ENCODE results near the gene PEX14.

PEX14 gene

DNA sequence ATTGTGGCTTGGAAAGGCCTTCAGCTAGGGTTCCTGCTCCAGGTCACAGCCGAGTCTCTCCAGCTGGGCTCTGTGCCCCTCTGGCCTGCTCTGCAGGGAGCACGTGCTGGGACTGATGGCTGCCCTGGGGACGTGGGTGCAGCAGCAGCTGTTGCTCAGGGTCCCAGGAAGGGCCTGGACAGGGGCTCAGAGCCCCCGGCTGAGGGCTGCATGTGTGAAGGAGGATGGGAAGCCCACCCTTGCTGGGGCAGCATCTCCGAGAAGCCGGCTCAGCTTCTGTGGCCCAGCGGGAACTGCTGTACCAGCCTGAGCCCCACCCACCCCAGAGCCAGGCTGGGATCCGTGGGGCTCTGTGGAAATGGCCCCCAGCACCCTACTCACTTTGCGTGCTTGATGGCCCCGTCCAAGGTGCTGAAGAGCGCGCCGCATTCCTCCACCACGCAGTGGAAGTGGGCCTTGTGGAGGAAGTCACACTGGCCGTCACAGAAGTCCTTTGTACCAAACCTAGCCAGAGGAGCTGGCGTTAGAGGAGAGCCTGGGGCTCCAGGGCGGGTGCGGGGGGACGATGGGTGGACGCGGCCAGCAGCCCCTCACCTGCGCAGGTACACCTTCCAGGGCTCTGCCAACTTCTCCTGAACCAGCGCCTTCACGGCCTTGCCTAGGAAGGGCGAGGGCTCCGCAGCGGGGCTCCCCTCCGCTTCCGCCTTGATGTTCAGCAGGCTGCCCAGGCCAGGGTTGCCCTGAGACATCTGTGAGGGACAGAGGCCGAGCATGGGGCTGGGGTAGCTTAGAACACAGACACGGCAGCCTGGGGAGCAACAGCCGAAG lies 174.2 kb downstream of the PEX14 start:
- no peak for DNase-seq (ENCODE audit: low spot score)

- DNase-seq (ENCODE audit: low spot score) = no peak
These were observed 174.9 kb downstream of the PEX14 start for GRCh38 chr1:10649517-10650201.

DNA sequence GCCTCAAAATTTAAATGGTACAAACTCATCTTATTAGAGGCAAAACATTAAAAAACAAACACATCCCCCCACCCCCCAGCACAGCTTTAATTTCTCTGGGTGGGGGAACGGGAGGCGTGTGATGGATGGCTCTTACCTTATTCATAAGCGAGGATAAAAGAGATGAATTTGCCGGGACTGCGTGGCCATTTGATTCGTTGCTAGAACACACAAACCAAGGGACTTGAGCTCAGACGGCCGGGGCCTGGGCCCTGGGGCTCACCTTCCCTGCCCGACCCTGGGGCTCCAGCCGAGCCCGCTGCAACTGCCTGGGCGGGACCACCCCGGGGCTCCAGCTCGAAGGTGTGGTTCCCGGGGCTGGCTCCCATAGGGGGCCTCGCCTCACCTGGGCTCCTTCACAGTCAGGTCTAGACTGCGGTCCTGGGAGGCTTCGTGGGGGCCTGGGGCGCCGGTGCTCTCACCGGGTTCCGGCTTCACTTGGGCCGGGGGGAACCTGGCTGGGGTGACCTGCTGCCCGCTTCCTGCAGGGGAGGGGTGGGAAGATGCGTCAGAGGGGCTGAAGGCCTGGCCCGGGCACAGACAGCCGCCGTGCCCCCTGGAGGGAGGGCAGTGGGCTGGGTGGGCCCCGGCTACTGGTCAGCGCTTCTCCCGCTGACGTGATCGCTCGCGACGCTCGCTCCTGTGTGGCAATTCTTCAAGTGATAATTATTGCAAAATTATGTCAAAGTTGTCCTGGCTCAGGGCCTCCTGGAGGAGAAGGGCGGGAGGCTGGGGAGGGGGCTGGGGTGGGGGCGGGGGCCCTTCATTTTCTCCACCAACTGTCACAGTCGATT lies 176.0 kb downstream of the PEX14 start:
- no peak for DNase-seq (ENCODE audit: low spot score)

DNA sequence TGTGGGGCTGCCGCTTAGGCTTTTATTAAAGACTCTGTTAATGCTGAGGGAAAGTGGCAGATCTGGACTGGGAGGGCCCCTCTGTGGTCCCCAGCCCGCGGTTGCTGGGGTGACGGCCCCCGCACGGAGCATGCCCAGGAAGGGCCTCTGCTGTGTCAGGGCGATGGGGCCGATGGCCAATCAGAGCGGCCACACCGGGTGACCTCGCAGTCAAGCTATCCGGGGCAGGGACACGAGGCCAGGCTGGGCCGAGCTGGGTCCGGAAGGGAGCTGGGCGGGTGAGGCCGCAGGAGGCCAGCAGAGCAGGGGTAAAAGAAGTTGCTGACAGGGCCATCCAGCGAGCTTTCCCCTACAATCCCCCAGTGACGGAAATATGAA lies 176.6 kb downstream of the PEX14 start:
- DNase-seq (ENCODE audit: low spot score) = no peak

DNA sequence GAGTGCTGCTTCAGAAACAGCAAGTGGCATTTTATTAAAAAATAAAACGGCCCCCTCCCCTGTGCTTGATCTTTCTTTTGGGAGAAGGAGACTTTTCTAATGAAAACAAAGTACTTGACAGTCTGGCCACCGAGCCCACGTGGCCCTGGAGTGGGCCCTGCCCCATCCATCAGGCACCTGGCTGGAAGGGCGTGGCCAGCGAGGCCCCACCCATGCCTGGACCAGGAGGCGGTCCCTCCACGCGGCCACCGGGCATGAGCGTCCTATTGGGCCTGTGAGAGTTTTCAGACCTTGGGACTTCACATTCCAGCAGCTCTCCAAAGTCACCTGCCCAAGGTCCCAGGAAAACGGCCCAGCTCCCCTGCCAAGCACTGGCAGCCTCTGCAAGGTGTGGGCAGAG lies 177.0 kb downstream of the PEX14 start:
- DNase-seq (ENCODE audit: low spot score) = no peak

- DNase-seq (ENCODE audit: low spot score) = no peak
These were observed 177.9 kb downstream of the PEX14 start for GRCh38 chr1:10652626-10653025.

DNA sequence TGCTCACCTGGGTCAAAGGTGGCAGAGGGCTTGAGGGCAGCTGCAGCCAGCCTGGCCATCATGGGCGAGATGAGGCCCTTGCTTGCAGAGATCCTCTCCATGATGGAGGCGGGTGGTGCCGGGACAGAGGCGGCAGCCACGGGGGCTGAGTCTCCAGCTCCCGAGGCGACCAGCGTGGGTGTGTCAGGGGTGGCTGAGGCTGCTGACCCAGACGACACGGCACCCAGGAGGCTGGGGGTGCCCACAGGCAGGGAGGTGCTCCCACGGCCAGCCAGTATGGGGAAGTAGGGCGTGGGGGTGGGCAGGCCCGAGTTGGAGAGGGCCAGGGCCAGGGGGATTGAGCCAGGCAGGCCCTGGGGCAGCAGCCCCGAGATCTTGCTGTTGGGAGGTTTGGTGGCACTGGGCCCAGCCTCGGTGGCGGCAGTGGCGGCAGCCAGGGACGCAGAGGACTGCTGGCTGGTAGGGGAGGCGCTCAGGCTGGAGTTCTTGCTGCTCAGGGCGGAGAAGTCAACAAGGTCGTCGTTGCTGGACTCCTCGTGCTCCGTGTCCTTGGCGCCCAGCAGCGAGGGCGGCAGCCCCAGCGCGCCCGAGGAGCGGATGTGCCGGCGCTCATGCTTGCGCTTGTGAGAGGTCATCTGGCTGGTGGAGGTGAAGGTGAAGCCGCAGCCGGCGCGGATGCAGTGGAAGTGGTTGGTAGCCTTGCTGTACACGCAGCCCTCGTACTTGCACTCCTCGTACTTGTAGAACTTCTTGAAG lies 178.8 kb downstream of the PEX14 start:
- DNase-seq (ENCODE audit: low spot score) = no peak

DNA sequence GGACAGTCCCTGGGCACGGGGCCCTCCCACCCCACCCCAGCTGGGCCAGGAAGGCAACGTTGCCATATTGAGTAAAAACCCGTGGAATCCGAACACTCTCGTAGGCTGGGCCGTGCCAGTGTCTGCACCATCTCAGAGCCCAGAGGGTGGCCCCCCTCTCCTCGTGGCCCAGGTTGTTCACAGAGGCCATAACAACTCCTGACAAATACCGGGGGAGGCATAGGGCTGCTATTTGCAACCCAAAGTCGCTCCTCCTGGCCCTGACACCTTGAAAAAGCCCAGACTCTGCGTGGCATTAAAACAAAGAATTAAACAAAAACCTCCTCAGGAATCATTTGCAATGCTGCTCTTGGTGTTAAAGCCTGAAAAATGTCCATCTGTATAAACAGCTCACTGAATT lies 180.3 kb downstream of the PEX14 start:
- no peak for DNase-seq (ENCODE audit: low spot score)

DNA sequence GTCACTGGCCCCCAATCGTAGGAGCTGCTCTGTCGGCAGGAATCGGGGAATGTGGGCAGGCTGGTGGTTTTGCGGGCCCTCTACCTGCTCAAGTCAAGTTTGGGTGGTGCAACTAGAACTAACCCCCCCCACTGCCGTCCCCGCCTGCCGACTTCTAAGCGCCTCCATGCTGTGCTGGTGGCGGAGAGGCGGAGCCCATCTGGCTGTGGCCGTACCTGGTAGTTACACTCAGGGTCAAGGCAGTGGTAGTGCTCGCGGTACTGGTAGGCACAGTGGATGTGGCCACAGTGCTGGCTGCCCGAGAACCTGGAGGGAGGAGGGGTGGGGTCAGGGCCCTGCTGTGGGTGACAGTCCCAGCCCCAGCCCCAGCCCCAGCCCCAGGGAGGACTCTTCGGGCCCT lies 181.7 kb downstream of the PEX14 start:
- DNase-seq (ENCODE audit: low spot score) = no peak

GRCh38 chr1:10657088-10657847 lies 182.5 kb downstream of the PEX14 start:
- no peak for DNase-seq (ENCODE audit: low spot score)

DNA sequence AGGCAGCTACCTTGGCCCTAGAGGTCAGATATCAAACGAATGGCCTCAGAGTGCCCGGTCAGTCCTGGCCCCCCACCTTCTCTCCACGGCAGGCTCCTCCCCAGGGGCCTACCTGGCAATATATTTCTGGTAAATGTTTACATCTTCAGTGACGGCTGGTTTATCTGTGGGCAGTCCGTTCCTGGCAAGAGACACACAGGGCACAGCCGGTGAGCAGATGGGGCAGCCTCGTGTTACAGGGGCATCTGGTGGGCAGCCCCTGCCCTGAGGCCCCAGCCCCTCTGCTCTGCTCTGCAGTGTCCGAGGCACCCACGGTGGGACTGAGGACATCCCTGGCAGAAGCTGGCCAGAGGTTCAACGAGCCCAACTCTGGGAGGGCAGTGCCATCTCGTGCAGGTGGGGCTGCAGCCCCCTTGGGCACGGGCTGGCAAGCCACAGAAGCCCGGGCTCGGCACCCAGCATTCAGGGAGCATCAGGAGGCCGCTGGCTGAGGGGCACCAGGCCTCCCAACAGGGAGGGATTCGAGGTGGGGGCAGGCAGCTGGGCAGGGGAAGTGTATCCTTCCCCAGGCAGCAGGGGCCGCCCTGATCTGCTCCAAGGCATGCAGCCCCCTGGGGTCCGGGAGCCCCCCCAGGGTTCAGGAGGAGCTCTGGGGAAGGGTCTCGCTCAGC lies 183.8 kb downstream of the PEX14 start:
- no peak for DNase-seq (ENCODE audit: low spot score)

DNA sequence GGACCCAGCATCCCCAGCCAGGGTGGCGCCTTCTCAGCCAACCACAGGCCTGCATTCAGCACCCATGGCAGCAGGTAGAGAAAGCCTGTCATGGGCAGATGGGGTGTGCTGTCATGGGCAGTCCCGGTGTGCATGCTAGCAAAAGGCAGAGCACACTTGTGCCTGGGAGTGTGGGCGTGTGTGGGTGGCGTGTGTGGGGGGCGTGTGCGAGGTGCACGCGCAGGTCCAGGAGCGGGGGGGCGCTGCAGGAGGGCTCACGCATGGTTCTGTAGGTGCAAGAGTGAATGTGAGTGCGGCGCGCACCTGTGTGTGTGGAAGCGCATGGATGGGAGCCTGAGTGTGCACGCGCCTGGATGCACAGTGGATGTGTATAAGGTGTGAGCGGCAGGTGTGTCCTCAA lies 184.5 kb downstream of the PEX14 start:
- no peak for DNase-seq (ENCODE audit: low spot score)

DNA sequence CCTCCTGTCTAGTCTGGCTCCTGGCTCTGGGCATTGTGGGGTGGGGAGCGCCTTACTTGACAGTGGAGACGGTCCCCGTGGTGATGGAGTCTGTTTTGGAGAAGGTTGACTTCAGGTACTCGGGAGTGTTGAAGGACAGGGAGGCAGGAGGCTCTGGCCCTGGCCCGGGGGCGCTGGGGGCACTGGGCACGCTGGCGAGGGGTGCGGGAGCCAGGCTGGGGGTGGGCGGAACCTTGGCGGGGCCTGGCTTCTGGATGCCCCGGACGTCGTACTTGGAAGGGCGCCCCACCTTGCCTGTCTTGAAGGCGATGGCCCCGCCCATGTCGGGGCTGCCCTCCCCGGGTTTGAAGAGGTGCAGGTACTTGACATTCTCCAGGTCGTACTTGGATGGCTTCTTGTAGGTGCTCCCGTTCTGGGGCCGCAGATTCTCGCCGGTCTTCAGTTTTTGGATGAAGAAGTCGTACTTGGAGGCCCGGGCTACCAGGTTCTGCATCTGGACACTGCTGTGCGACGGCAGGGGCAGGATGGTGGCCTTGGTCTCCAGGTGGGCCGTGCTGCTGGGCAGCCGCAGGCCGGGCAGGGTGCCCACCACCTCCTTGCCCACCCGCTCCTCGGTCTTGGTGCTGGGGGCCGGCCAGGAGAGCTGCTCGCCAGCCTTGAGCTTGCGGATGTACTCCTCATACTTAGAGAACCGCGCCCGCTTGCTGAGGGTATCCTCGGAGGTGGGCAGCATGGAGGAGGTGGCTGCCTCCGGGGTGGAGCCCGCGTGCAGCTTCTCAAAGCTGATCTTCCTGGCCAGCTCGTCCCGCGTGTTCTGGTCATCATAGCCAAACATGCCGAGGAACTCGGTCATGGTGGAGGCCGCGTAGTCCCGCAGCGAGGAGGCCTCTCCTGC lies 185.1 kb downstream of the PEX14 start:
- no peak for DNase-seq (ENCODE audit: low spot score)

DNA sequence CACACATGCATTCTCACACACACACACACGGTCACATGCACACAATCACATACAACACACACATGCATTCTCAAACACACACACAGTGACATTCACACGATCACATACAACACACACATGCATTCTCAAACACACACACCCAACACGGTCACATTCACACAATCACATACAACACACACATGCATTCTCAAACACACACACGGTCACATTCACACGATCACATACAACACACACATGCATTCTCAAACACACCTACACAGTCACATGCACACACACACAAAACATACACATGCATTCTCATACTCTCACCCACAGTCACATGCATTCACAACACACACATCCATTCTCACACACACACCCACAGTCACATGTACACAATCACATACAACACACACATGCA lies 186.7 kb downstream of the PEX14 start:
- no peak for DNase-seq (ENCODE audit: low spot score)

DNA sequence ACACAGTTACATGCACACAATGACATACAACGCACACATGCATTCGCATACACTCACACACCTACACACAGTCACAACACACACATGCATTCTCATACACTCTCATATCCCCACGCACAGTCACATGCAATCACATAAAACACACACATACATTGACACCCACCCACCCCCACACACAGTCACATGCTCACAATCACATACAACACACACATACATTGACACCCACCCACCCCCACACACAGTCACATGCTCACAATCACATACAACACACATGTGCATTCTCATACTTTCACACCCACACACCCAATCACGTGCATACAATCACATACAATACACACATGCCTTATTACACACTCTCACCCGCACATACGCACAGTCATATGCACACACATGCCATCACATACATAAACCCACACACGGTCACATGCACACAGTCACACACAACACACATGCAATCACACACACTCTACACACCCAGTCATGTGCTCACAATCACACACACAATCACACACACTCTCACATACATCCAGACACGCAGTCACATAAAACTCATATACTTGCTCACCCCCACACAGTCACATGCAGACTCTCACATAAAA lies 187.4 kb downstream of the PEX14 start:
- DNase-seq (ENCODE audit: low spot score) = no peak

GRCh38 chr1:10662824-10663677 lies 188.3 kb downstream of the PEX14 start:
- no peak for DNase-seq (ENCODE audit: low spot score)

- DNase-seq (ENCODE audit: low spot score) = no peak
These were observed 188.9 kb downstream of the PEX14 start for GRCh38 chr1:10663678-10664035.

- no peak for DNase-seq (ENCODE audit: low spot score)
These were observed 189.5 kb downstream of the PEX14 start for GRCh38 chr1:10664251-10664650.

Data from CD4-positive, alpha-beta T cell treated with Interleukin-2 at 100 ng/mL for 4 hours (primary cell).